ENCODE measurements around the gene REEP6. TPM values are rescaled to one million over a fixed set of nuclear protein-coding genes. Genes with fewer than 3 reads are reported as not detected.

Gene REEP6
- total RNA-seq, 2 experiments from 2014 or later: 2.0 to 2.4 TPM

- Mint-ChIP-seq H3K27me3 (peaks cover 13% of the 10 kb centered on the region), H3K27ac (no peak overlapping the region), H3K4me3 (peak overlapping the region; percentile 58), H3K9me3 (no peaks in the 10 kb centered on the region), H3K4me1 (ENCODE audit: low read depth) (peaks cover 11% of the 10 kb centered on the region), H3K36me3 (ENCODE audit: low read depth) (no peaks in the 10 kb centered on the region)
- intact Hi-C loops (cut with micrococcal nuclease): no loop called here
- ChIA-PET CTCF (no interaction called here), POLR2A (no interaction called here)
- ATAC-seq (no peak), DNase-seq (no peak)
- TF ChIP-seq, protein P1, sequence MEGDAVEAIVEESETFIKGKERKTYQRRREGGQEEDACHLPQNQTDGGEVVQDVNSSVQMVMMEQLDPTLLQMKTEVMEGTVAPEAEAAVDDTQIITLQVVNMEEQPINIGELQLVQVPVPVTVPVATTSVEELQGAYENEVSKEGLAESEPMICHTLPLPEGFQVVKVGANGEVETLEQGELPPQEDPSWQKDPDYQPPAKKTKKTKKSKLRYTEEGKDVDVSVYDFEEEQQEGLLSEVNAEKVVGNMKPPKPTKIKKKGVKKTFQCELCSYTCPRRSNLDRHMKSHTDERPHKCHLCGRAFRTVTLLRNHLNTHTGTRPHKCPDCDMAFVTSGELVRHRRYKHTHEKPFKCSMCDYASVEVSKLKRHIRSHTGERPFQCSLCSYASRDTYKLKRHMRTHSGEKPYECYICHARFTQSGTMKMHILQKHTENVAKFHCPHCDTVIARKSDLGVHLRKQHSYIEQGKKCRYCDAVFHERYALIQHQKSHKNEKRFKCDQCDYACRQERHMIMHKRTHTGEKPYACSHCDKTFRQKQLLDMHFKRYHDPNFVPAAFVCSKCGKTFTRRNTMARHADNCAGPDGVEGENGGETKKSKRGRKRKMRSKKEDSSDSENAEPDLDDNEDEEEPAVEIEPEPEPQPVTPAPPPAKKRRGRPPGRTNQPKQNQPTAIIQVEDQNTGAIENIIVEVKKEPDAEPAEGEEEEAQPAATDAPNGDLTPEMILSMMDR (IDR thresholded peaks at IDR 0.05): no peak
These were observed 21.0 kb upstream of the REEP6 start for GRCh38 chr19:1470055-1470304.

- no peaks in the 10 kb centered on the region for H3K36me3 Mint-ChIP-seq (ENCODE audit: low read depth)
- peak; percentile 79 for DNase-seq
- ChIA-PET POLR2A (interaction anchor here (0.7 to 1.8 kb wide), 4 partner anchors 26 to 119 kb away, joined by 3 to 4 read pairs (median 4); no protein-coding TSS in a partner anchor), CTCF (no interaction called here)
- intact Hi-C loops (cut with micrococcal nuclease): no loop called here
- H3K27me3 Mint-ChIP-seq: peaks cover 13% of the 10 kb centered on the region
- H3K4me1 Mint-ChIP-seq (ENCODE audit: low read depth): peaks cover 11% of the 10 kb centered on the region
- peak; percentile 62 for ATAC-seq
- no peak overlapping the region for H3K27ac Mint-ChIP-seq
- TF ChIP-seq, protein P1 (IDR thresholded peaks at IDR 0.05): no peak
- H3K9me3 Mint-ChIP-seq: no peaks in the 10 kb centered on the region
- peak overlapping the region; percentile 58 for H3K4me3 Mint-ChIP-seq
These were observed 20.5 kb upstream of the REEP6 start for GRCh38 chr19:1470305-1471009.

DNA sequence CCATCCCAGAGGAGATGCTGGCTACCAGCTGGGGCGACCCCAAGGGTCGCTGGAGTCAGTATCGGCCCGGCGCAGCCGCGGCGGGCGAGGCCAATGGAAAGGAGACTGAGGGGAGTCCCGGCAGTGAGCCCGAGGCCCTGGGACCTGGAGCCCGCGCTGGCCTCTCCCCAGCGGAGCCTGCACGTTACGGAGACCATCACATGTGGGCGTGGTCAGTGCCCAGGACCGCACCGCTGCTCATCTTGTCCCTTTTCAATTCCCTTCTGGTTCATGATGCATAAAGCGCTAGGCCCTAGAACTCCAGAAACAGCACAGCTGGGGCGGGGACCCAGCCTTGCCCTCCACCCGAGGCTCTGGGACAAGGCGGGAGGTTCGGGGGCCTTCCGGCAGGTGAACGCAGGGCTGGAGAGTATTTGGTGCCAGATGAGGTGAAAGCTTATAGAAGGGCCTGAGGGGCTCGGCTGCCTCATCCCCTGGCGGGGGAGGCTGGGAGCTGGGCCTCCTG, 19.9 kb upstream of the REEP6 start:
- intact Hi-C loops (cut with micrococcal nuclease): no loop called here
- H3K27me3 Mint-ChIP-seq: peaks cover 13% of the 10 kb centered on the region
- H3K36me3 Mint-ChIP-seq (ENCODE audit: low read depth): no peaks in the 10 kb centered on the region
- CTCF ChIA-PET: interaction anchor here (1.2 kb wide), 1 partner anchor 32 kb away, joined by 3 read pairs; no protein-coding TSS in a partner anchor
- no peaks in the 10 kb centered on the region for H3K9me3 Mint-ChIP-seq
- no peak overlapping the region for H3K4me3 Mint-ChIP-seq
- peak; percentile 24 for ATAC-seq
- DNase-seq: peak; percentile 44
- TF ChIP-seq, protein P1 (IDR thresholded peaks at IDR 0.05): no peak
- H3K4me1 Mint-ChIP-seq (ENCODE audit: low read depth): peaks cover 11% of the 10 kb centered on the region
- POLR2A ChIA-PET: interaction anchor here (0.7 to 1.8 kb wide), 5 partner anchors 21 to 118 kb away, joined by 3 to 4 read pairs (median 3); no protein-coding TSS in a partner anchor
- H3K27ac Mint-ChIP-seq: no peak overlapping the region

DNA sequence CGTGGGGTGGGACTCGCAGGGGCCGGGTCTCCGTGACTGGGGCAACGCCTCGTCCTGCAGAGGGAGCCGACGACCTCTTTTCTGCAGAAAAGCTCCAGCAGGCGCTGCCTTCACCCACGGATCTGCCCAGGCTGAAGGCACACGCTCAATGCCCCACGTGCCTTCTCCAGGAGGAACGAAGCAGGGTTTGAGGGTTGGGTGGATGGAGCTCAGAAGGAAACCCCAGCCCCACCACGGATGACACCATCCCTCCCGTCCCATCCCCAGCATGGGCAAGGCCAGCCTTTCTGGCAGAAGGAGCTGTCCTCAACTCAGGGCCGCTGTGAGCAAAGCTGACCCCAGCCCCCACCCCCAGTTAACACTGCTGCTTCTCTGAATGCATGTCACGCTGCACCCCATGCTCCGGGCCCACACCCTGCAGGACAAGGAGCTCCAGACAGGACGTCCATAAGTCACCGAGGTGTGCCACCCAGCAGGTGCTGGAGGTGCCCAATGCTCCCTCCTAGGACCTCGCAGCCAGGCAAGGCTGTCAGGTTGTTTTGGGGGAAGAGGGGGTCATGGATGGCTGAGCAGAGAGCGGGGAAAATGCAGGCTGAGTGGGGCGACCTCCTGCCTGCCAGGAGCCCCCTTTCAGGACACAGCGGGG, 19.3 kb upstream of the REEP6 start:
- peak; percentile 35 for DNase-seq

More for the DNA sequence above, 19.3 kb upstream of the REEP6 start:
- H3K4me1 Mint-ChIP-seq (ENCODE audit: low read depth): peaks cover 16% of the 10 kb centered on the region
- intact Hi-C loops (cut with micrococcal nuclease): no loop called here
- ChIA-PET POLR2A (interaction anchor here (1.0 to 1.8 kb wide), 4 partner anchors 21 to 118 kb away, joined by 3 to 4 read pairs (median 4); no protein-coding TSS in a partner anchor), CTCF (interaction anchor here (1.2 kb wide), 1 partner anchor 31 kb away, joined by 3 read pairs; no protein-coding TSS in a partner anchor)
- H3K9me3 Mint-ChIP-seq: no peaks in the 10 kb centered on the region
- peaks cover 12% of the 10 kb centered on the region for H3K27me3 Mint-ChIP-seq
- TF ChIP-seq, protein P1 (IDR thresholded peaks at IDR 0.05): no peak
- no peak overlapping the region for H3K27ac Mint-ChIP-seq
- no peak overlapping the region for H3K4me3 Mint-ChIP-seq
- H3K36me3 Mint-ChIP-seq (ENCODE audit: low read depth): no peaks in the 10 kb centered on the region
- no peak for ATAC-seq

Data from activated CD8-positive, alpha-beta T cell treated with anti-CD3 and anti-CD28 coated beads for 36 hours (primary cell).